ENCODE data around the gene HMGCL. TPM values are rescaled to one million over a fixed set of nuclear protein-coding genes. Genes with fewer than 3 reads are reported as not detected.
A peak's percentile ranks its signal among the peaks of the same experiment; 100 is the strongest.

Gene HMGCL
- total and polyA plus RNA-seq, 2 of the 13 experiments (the other 11 are each of a cell fraction or from before 2014, with no cell fraction given): 21.3 to 41.4 TPM

- peak; percentile 87 for TF ChIP-seq STAG1 (CRISPR knock-in tag; IDR thresholded peaks at IDR 0.05)
- TF ChIP-seq ARID5B (CRISPR knock-in tag; IDR thresholded peaks at IDR 0.05): 0 out of 2 replicates have a peak, but pooled peaks have one; percentile 30
- 0 out of 2 replicates have a peak, but pooled peaks have one; percentile 11 for TF ChIP-seq ZNF121 (CRISPR knock-in tag; IDR thresholded peaks at IDR 0.05)
- TF ChIP-seq ARNTL (CRISPR knock-in tag; IDR thresholded peaks at IDR 0.05): no peak
- TF ChIP-seq KMT2A (CRISPR knock-in tag; IDR thresholded peaks at IDR 0.05): 0 out of 2 replicates have a peak, but pooled peaks have one; percentile 52
- no peak for TF ChIP-seq RARA (CRISPR knock-in tag; IDR thresholded peaks at IDR 0.05)
- 0 out of 2 replicates have a peak, but pooled peaks have one; percentile 11 for TF ChIP-seq RXRB (CRISPR knock-in tag; IDR thresholded peaks at IDR 0.05; ENCODE audit: borderline replicate concordance)
- TF ChIP-seq, protein P1, sequence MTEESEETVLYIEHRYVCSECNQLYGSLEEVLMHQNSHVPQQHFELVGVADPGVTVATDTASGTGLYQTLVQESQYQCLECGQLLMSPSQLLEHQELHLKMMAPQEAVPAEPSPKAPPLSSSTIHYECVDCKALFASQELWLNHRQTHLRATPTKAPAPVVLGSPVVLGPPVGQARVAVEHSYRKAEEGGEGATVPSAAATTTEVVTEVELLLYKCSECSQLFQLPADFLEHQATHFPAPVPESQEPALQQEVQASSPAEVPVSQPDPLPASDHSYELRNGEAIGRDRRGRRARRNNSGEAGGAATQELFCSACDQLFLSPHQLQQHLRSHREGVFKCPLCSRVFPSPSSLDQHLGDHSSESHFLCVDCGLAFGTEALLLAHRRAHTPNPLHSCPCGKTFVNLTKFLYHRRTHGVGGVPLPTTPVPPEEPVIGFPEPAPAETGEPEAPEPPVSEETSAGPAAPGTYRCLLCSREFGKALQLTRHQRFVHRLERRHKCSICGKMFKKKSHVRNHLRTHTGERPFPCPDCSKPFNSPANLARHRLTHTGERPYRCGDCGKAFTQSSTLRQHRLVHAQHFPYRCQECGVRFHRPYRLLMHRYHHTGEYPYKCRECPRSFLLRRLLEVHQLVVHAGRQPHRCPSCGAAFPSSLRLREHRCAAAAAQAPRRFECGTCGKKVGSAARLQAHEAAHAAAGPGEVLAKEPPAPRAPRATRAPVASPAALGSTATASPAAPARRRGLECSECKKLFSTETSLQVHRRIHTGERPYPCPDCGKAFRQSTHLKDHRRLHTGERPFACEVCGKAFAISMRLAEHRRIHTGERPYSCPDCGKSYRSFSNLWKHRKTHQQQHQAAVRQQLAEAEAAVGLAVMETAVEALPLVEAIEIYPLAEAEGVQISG (CRISPR knock-in tag; IDR thresholded peaks at IDR 0.05): peak; percentile 35; the same call in 1 of the 2 replicates
These were observed 53.0 kb downstream of the HMGCL start (continued) for GRCh38 chr1:23772049-23772853.
